ENCODE data around the gene TMEM255B.

DNA sequence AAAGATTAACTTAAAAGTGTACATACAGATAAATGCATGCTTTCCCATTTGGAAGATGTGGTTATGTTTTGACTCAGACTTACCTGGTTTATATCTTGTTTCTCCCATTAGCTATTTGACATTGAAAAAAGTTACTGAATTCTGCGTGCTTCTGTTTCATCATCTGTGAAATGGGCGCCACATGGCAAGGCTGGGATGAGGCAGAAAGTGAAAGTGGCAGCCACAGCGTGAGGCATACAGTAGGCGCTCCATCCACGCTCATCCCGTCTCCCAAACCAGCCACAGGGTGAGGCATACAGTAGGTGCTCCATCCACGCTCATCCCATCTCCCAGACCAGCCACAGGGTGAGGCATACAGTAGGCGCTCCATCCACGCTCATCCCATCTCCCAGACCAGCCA is 14.0 kb upstream of the TMEM255B start:
- no peak for TF ChIP-seq POLR2AphosphoS5 (IDR thresholded peaks at IDR 0.05)
- TF ChIP-seq, protein P1, sequence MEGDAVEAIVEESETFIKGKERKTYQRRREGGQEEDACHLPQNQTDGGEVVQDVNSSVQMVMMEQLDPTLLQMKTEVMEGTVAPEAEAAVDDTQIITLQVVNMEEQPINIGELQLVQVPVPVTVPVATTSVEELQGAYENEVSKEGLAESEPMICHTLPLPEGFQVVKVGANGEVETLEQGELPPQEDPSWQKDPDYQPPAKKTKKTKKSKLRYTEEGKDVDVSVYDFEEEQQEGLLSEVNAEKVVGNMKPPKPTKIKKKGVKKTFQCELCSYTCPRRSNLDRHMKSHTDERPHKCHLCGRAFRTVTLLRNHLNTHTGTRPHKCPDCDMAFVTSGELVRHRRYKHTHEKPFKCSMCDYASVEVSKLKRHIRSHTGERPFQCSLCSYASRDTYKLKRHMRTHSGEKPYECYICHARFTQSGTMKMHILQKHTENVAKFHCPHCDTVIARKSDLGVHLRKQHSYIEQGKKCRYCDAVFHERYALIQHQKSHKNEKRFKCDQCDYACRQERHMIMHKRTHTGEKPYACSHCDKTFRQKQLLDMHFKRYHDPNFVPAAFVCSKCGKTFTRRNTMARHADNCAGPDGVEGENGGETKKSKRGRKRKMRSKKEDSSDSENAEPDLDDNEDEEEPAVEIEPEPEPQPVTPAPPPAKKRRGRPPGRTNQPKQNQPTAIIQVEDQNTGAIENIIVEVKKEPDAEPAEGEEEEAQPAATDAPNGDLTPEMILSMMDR (IDR thresholded peaks at IDR 0.05): no peak
- TF ChIP-seq POLR2A (IDR thresholded peaks at IDR 0.05): no peak
